HG02588 (cell line): ENCODE results near the gene ISCA2.

Experiments used
- ATAC-seq: cut with Tn5 transposase; IDR thresholded peaks from one replicate; pipeline ENCODE4 v1.9.1; 2021; ENCODE audit warnings: mild to moderate bottlenecking, moderate library complexity; ENCODE audit not compliant: unreplicated experiment

The ISCA2 gene

DNA sequence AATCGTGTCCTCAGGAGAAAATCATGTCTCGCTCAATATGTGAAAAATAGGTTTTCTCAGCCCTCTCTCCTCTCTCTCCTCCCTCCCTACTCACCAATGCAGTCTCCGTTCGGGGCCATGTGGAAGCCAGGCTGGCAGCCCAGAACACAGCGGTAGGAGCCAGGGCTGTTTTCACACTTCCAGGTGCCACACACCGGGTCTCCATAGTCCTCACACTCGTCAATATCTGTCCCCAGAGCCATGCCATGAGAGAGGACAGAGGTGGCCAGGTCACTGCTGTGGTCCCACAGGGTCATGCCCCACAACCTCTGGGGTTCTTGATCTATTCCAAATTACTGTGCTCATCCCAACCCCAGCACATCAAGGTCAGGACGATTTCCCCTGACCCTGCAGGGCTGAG lies 13.5 kb downstream of the ISCA2 start:
- no peak for ATAC-seq

GRCh38 chr14:74507840-74508239 lies 14.3 kb downstream of the ISCA2 start:
- ATAC-seq = no peak

GRCh38 chr14:74508292-74508731 lies 14.7 kb downstream of the ISCA2 start:
- no peak for ATAC-seq

DNA sequence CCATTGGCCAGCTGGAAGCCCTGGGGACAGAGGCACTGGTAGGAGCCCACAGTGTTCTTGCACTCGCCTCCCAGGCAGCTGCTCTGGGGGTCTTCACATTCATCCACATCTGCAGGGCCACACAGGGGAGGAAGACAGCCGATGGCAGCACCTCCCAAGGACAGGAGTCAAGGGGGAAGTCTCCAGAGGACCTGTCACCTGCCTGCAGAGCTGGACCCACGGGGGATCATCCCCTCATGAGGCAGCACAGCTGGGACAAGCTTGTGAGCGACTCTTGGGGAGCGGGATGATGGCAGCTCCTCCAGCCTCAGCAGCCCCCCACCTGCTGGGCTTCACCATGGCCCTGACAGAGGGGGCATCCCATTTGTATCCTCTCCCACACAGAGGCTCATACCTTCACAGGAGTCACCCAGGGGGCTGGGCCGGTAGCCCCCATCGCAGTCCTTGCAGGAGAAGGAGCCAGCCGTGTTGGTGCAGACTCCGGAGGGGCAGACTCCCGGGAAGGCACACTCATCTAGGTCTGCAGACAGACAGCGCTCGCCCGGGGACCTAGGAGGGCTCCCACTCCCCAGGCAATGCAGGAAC lies 15.4 kb downstream of the ISCA2 start:
- no peak for ATAC-seq

- ATAC-seq = no peak
Measured at GRCh38 chr14:74509587-74510222, 16.1 kb downstream of the ISCA2 start.

DNA sequence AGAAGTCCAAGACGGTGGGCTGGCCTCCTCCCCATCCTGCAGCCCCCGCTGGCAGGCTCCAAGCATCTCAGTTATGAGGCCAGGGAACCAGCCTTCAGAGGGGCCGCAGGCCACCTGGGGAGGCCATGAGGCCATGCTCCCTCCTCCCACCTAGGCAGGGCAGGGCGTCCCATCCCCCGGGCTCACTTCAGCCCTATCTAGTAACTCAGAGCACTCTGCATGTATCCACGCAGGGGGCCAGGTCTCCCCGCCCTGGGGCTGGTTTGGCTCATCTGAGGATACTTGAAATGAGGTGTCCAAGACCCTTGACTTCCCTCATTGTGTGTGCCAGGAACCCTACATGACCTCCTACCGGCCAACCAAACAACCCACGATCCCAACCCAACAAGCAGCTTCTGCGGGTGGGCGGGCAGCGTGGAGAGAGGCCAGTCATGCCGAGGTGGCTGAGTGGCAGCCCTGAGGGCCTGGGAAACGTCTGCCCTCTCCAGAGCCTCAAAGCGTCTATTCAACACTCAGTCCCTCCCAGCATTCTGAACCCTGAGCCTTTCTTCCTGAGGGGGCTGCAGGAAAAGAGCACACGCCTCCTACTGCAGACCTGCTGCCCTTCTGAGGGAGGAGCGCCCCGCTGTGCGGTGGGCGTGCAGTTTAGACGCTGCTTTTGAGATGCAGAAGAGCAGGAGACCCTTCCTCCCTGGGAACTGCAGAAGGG lies 16.8 kb downstream of the ISCA2 start:
- no peak for ATAC-seq

GRCh38 chr14:74510959-74511409 lies 17.4 kb downstream of the ISCA2 start:
- ATAC-seq = no peak

DNA sequence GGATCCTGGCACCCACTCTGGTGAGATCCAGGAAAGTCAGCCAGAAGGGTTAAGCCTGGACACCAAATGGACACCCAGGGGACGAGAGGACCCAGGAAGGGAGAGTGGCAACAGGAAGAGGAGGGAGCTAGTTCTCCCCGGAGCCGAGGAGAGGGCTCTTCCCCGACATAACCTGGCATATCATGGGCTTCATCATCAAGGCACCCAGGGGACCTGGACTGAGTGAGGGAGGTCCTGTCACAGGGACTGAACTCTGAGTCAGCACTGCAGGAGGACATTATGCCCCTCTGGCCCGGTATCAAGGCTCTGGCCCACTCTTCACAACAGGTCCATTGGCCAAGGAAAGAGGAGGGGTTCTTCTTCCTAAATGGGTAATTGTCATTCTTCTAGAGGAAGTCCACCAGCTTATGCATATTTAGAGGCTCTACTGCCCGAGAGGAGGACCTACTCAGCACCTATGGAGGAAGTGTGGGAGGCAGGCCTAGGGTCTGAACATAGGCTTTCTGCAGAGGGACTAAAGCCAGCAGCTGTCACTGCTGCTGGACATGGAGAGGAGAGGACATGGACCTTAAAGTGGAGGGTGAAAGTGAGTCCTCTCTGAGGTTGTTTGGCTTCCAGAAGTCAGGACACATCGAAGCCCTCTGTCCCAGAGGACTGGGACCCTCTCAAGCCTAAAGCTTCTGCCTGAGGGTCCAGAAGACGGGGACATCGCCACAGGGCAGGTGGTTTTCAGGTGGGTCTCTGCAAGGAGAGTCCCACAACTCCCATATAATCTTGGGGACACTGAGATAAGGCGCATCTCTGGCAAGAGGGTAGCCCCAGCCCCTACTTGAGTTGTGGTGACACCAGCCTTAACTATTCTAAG lies 18.6 kb downstream of the ISCA2 start:
- ATAC-seq = no peak

- no peak for ATAC-seq
Measured at GRCh38 chr14:74514471-74514941, 20.9 kb downstream of the ISCA2 start.

- ATAC-seq = no peak
Measured at GRCh38 chr14:74515891-74516412, 22.4 kb downstream of the ISCA2 start.

DNA sequence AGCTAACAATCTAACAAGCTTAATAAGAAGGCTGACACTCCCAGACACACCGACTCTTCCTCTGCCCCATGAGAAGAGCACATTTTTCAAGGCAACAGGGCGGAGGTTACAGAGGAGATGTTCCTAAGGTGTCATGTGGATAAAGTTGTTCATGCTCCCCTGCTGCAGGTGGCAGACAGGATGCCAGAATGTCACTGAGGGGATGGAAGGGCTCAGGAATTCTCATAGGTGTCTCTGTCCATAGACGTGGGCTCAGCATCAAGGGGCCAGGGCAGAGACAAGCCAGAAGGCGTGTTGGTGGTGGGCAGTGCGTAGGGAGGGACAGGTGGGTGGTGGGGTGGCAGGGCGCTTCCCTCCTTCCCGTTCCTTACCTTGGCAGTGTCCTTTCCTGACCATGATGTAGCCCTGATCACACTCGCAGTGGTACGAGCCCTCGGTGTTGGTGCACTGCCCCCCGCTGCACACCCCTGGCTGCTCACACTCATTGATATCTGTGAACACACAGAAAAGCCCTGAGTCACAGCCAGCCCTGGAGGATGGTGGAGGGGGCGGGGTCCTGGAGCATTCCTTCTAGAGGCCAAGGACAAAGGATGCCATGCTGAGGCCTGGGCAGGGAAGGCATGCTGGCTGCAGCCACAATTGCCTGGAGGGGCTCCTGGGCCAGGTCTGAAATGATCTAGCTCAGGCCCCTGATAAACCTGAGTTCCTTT lies 23.0 kb downstream of the ISCA2 start:
- ATAC-seq = no peak

GRCh38 chr14:74517731-74518130 lies 24.2 kb downstream of the ISCA2 start:
- no peak for ATAC-seq

DNA sequence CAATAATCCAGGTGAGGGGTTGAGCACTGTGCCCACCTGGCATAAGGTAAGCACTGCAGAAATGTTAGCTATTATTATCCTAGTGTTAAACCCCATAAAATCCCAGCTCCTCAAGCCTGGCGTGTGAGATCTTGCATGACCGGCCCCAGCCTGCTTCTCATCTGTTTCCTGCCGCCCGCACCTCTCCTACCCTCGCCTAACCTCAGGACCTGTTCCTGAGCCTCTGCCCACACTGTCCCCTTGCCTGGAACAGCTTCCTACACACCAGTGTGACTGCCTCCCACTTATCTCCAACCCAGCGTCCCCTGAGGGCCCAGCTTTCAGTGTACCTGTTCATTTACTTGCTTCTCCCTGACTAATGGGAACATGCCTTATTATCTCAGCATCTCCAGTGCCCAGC lies 24.7 kb downstream of the ISCA2 start:
- no peak for ATAC-seq

DNA sequence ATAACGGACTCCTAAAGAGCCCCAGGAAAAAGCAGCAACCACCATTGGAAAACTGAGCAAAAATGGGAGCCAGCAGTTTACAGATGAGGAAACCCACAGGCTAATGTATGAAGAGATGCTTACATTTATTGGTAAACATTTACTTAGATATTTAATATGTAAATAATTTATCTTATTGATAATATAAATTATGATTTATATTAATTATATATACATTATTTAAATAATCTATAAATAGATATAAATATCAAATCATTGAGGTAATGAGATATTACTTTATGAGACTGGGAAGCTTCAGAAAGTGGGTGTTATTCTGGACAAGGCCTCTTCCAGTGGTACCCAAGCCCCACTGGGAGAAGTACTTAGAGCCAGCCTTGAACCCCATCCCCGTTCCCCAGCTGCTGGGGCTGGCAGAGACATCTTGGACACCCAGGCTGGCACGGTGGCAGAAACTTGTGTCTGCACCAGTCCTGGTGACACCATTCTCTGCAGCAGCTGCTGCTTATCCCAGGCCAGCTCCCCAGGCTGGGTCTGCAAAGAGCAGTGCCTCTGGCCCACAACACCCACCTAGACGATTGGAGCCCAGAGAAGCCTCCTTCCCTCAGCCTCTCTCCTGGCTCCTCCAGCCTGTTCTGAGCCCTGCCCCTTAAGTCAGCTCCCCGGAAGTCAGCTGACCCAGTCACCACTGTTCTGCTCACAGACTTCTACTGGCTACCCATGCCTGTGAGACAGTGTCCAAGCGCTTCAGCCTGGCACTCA lies 25.9 kb downstream of the ISCA2 start:
- no peak for ATAC-seq

DNA sequence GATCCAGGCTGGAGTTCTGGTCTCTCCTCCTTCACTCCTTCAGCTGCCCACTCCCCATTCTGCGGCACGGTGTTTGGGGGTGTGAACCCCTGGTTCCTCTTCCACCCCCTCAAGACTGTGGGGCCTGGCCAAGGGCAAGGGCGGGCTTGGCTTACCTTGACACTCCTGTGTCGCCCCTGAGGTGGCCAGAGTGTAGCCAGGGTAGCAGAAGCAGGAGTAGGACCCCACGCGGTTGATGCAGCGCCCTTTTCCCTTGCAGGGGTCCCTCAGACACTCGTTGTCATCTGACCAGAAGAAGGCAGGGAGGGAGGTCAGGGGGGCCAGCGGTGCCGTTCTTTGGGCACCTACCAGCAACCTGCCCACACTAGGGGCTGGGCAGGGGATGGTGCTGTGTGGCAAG lies 28.2 kb downstream of the ISCA2 start:
- no peak for ATAC-seq

GRCh38 chr14:74522740-74523139 lies 29.2 kb downstream of the ISCA2 start:
- no peak for ATAC-seq

- ATAC-seq = no peak
Measured at GRCh38 chr14:74524076-74524811, 30.7 kb downstream of the ISCA2 start.

DNA sequence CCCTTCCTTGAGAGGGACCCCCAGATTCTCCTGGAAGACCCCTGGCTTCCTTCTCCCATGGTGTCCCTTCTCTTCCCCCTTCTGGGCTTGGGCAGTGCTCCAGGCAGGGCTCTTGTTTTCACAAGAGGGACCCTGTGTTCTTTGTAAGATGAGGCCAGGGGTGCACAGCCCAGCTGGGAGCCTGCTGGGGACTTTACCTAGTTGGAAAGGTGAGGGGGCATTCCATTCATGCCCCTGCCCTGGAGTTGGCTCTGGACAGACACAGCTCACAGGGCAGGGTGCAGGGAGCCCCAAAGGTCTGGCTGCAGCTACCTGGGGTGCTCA lies 31.2 kb downstream of the ISCA2 start:
- ATAC-seq = no peak

DNA sequence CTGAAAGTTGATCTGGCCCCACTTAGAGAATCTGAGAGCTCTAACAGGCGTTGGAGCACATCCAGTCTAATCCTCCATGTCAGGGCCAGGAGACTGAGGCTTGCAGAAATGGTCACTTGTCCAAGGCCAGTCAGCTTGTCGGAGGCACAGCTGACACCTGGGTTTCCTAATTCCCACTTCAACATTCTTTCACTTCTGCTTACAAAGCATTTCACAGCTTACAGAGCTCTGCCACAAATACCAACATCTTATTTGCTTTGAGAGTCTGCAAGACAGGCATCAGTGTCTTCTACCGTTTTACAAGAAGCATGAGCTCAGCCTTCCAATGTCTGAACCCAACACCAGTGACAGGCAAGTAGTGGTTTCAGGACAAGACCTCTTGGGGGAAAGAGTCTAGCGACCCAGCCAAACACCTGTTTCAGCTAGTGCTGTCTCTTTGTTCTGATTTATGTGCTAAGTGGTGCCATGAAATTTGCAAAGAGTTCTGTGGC lies 31.8 kb downstream of the ISCA2 start:
- peak; percentile 59 for ATAC-seq
